ENCODE results near the gene SPOCK1.

SPOCK1 gene

DNA sequence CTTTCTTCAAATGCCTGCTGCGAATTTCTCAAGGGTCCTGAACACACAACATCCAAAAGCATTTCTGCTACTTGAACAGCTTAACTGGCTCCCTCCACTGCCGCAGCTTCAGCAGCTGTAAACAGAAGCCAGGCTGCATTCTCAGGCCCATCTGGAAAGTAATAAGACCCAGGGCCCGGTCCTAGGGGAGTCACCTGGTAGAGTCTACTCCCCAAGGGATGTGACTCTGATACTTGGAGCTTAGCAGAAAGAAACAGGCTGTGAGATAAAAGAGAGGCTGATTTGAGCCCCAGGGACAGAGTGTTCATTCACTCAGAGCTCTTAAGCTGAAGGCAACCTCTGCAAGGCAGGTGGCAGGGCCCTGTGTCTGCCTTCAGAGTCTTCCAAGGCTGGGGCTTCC is 356.8 kb downstream of the SPOCK1 start:
- H3K4me3 ChIP-seq (ENCODE audit: low read depth, low read length): no peak overlapping the region
- TF ChIP-seq, protein P1, sequence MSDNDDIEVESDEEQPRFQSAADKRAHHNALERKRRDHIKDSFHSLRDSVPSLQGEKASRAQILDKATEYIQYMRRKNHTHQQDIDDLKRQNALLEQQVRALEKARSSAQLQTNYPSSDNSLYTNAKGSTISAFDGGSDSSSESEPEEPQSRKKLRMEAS (IDR thresholded peaks at IDR 0.05; ENCODE audit: low read depth, low read length): no peak
- no peak for TF ChIP-seq MYC (IDR thresholded peaks at IDR 0.05; ENCODE audit: low read depth, low read length)
- TF ChIP-seq POLR2A (IDR thresholded peaks at IDR 0.05; ENCODE audit: extremely low read depth, insufficient read length): no peak
- TF ChIP-seq, protein P2, sequence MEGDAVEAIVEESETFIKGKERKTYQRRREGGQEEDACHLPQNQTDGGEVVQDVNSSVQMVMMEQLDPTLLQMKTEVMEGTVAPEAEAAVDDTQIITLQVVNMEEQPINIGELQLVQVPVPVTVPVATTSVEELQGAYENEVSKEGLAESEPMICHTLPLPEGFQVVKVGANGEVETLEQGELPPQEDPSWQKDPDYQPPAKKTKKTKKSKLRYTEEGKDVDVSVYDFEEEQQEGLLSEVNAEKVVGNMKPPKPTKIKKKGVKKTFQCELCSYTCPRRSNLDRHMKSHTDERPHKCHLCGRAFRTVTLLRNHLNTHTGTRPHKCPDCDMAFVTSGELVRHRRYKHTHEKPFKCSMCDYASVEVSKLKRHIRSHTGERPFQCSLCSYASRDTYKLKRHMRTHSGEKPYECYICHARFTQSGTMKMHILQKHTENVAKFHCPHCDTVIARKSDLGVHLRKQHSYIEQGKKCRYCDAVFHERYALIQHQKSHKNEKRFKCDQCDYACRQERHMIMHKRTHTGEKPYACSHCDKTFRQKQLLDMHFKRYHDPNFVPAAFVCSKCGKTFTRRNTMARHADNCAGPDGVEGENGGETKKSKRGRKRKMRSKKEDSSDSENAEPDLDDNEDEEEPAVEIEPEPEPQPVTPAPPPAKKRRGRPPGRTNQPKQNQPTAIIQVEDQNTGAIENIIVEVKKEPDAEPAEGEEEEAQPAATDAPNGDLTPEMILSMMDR (IDR thresholded peaks at IDR 0.05; ENCODE audit: low read depth, low read length): no peak
- DNase-seq (ENCODE audit: low read depth): no peak

DNA sequence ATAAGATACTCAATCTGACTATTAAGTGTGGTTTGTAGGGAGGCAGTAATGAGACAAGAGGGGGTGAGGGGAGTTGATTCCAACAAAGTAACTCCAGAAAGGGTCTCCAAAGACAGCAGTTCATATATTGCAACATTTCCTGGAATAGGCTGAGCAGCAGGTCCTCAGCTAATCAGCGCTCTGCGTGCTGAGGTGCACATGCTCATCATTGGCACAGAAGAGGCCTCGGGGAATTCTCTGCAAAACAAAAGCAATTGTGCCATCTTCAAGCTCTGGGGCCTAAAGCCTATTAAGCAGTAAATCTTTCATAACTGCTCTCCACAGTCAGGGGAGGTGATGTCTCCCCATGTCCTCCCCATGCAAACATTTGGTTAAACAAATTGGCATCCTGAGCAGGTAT is 357.3 kb downstream of the SPOCK1 start:
- no peak overlapping the region for H3K4me3 ChIP-seq (ENCODE audit: low read depth, low read length)
- peak; percentile 46 for DNase-seq (ENCODE audit: low read depth)

DNA sequence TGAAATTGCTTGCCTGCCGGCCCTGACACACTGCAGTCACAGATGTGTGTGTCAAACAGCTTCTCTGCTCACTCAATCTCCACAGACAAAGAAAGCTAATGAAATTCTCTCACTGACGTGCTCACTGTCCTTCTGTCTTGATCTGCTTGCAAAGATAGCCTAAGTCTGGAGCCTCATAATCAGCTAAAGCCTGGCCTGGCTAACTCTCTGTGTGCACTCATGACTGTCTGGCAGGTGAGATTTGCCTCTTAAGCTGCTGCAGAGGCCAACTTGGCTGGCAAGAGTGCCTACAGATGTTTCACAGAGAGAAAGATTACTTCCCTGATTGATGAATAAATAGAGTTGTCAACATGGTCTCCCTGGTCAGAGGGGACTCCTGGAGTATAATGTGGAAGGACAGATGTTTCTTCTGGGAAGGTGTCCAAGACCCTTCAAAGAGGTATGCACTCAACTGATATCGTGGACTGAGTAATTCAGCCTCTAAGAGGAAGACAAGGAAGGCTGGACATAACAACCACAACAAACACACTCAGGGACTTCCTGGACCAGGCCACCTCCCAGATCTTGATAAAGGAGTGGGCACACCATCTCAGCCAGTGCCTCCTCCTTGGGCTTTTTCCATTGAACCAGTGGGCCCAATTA is 362.0 kb downstream of the SPOCK1 start:
- no peak for DNase-seq (ENCODE audit: low read depth)
- TF ChIP-seq, protein P2 (IDR thresholded peaks at IDR 0.05; ENCODE audit: low read depth, low read length): no peak
- TF ChIP-seq POLR2A (IDR thresholded peaks at IDR 0.05; ENCODE audit: extremely low read depth, insufficient read length): no peak
- no peak for TF ChIP-seq MYC (IDR thresholded peaks at IDR 0.05; ENCODE audit: low read depth, low read length)
- TF ChIP-seq, protein P1 (IDR thresholded peaks at IDR 0.05; ENCODE audit: low read depth, low read length): no peak

More for the DNA sequence above, 357.3 kb downstream of the SPOCK1 start:
- TF ChIP-seq, protein P2 (IDR thresholded peaks at IDR 0.05; ENCODE audit: low read depth, low read length): no peak
- TF ChIP-seq MYC (IDR thresholded peaks at IDR 0.05; ENCODE audit: low read depth, low read length) (no peak), POLR2A (IDR thresholded peaks at IDR 0.05; ENCODE audit: extremely low read depth, insufficient read length) (no peak)
- TF ChIP-seq, protein P1 (IDR thresholded peaks at IDR 0.05; ENCODE audit: low read depth, low read length): no peak

DNA sequence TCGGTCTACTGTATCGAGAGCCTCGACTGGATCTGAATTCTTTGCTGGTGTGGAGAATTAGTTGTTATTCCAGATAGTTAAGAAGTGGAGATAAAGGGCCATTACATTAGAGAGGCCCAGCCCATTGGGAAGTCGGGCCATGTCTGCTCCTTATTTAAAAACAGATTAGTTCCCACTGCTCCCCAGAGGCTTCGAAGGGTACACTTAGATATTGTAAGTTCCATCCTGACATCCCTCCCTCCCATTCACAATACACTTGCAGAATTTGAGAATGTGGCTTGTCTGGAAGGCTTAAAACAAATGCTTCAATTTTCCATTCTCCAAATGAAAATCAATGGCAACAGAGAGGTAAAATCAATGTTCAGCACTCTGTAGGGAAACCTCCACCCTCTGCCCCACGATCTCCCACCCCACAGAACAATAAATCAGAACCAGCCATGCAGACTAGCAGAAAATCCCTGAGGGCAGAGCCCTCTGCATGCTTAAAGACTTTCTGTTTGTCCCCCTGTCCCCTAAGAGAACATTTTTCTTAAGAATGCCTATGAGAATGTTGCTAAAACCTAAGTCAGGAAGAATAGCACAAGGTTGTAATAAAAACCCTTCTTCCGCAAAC is 364.1 kb downstream of the SPOCK1 start:
- H3K4me3 ChIP-seq (ENCODE audit: low read depth, low read length): no peak overlapping the region
- DNase-seq (ENCODE audit: low read depth): no peak
- no peak for TF ChIP-seq POLR2A (IDR thresholded peaks at IDR 0.05; ENCODE audit: extremely low read depth, insufficient read length)
- no peak for TF ChIP-seq MYC (IDR thresholded peaks at IDR 0.05; ENCODE audit: low read depth, low read length)
- TF ChIP-seq, protein P1 (IDR thresholded peaks at IDR 0.05; ENCODE audit: low read depth, low read length): no peak
- TF ChIP-seq, protein P2 (IDR thresholded peaks at IDR 0.05; ENCODE audit: low read depth, low read length): no peak

More for the DNA sequence above, 362.0 kb downstream of the SPOCK1 start:
- no peak overlapping the region for H3K4me3 ChIP-seq (ENCODE audit: low read depth, low read length)

DNA sequence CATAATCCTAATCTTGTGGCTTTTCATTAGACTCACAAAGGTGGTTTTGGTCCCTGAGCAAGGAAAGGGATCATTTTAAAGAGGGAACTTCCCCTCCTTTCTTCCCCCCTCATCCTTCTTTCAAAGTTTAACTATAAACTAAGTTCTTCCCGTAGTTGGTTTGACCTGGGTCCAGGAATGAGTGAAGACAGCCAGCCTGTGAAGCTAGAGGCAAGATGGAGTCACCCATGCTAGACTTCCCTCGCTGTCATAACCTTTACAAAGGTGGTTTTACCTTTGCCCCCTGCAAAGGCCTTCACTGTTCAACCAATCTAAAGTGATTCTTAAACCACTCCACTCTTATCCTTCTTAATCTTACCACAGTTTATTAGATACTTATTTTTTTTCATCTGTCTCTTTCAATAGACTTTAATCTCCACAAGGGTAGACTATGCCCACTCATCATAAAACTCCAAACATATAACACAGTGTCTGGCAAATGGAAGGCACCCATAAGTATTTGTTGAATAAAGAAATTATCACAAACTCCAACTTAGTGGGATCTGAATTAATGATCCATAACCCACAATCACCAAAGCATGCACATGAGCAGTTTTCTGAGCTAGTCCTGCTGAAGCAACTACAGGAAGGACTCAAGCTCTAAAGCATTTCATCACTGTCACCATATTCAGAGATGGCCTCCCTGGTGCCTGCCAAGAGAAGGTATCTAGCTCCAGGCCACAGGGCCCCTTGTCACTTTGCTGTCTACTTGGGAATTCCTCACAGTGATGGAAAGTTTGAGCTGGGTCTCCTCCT is 369.0 kb downstream of the SPOCK1 start:
- DNase-seq (ENCODE audit: low read depth): no peak
- H3K4me3 ChIP-seq (ENCODE audit: low read depth, low read length): no peak overlapping the region
- TF ChIP-seq POLR2A (IDR thresholded peaks at IDR 0.05; ENCODE audit: extremely low read depth, insufficient read length): no peak
- TF ChIP-seq, protein P2 (IDR thresholded peaks at IDR 0.05; ENCODE audit: low read depth, low read length): no peak
- no peak for TF ChIP-seq MYC (IDR thresholded peaks at IDR 0.05; ENCODE audit: low read depth, low read length)
- TF ChIP-seq, protein P1 (IDR thresholded peaks at IDR 0.05; ENCODE audit: low read depth, low read length): no peak
